ENCODE data around the gene PTPRN2. TPM values are rescaled to one million over a fixed set of nuclear protein-coding genes. Genes with fewer than 3 reads are reported as not detected.

The PTPRN2 gene
- total and polyA plus RNA-seq, 2 of the 13 experiments (the other 11 are each of a cell fraction or from before 2014, with no cell fraction given), result 2.5 to 24.2 TPM

DNA sequence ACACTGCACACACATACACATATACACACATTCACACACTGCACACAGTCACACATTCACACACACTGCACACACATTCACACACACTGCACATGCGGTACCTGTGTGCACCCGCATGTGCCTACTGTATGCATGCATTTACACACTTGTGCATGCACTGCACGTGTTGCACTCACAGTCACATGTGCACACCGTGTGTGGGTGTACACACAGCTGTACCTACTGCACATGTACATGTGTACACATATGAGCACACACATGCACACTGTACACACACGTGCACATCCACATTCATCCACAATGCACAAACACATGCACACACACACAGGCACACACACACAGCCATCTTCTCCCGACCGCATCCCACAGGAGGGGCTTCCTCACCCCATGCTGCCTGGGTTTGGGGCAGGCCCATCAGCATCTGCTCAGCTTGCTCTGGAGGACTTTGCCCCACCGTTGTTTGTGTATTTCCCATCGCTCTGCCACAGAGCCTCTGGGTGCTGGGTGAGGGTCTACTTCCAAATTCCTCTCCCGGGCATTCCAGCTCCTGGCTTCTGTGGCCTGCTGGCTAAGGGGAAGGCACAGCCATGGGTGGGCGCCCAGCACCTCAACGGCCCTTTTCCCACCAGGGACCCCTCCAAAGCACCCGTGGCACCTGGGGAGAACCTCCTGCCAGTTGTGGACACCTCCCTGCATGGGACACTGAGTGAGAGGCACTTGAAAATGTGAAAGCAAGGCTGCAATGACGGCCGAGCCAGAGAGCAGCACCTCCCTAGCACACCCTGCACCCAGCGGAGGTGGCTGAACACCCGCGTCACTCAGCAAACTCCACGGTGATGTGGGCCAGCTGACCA lies 324.3 kb downstream of the PTPRN2 start (continued):
- no peak for TF ChIP-seq ZNF800 (CRISPR knock-in tag; IDR thresholded peaks at IDR 0.05)
- TF ChIP-seq IKZF1 (IDR thresholded peaks at IDR 0.05), result no peak
- TF ChIP-seq ZNF263 (CRISPR knock-in tag; IDR thresholded peaks at IDR 0.05), result no peak
- TF ChIP-seq CBFB (CRISPR knock-in tag; IDR thresholded peaks at IDR 0.05), result no peak
- TF ChIP-seq, protein P1, sequence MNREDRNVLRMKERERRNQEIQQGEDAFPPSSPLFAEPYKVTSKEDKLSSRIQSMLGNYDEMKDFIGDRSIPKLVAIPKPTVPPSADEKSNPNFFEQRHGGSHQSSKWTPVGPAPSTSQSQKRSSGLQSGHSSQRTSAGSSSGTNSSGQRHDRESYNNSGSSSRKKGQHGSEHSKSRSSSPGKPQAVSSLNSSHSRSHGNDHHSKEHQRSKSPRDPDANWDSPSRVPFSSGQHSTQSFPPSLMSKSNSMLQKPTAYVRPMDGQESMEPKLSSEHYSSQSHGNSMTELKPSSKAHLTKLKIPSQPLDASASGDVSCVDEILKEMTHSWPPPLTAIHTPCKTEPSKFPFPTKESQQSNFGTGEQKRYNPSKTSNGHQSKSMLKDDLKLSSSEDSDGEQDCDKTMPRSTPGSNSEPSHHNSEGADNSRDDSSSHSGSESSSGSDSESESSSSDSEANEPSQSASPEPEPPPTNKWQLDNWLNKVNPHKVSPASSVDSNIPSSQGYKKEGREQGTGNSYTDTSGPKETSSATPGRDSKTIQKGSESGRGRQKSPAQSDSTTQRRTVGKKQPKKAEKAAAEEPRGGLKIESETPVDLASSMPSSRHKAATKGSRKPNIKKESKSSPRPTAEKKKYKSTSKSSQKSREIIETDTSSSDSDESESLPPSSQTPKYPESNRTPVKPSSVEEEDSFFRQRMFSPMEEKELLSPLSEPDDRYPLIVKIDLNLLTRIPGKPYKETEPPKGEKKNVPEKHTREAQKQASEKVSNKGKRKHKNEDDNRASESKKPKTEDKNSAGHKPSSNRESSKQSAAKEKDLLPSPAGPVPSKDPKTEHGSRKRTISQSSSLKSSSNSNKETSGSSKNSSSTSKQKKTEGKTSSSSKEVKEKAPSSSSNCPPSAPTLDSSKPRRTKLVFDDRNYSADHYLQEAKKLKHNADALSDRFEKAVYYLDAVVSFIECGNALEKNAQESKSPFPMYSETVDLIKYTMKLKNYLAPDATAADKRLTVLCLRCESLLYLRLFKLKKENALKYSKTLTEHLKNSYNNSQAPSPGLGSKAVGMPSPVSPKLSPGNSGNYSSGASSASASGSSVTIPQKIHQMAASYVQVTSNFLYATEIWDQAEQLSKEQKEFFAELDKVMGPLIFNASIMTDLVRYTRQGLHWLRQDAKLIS (CRISPR knock-in tag; IDR thresholded peaks at IDR 0.05), result no peak
- no peak for TF ChIP-seq RAD51 (IDR thresholded peaks at IDR 0.05; ENCODE audit: borderline replicate concordance)
- TF ChIP-seq HINFP (CRISPR knock-in tag; IDR thresholded peaks at IDR 0.05; ENCODE audit: low read depth), result no peak; the same call in 1 of the 2 replicates
- no peak for TF ChIP-seq WIZ (CRISPR knock-in tag; IDR thresholded peaks at IDR 0.05)
- no peak for TF ChIP-seq ZEB1 (IDR thresholded peaks at IDR 0.05; ENCODE audit: insufficient replicate concordance, low read depth)
- no peak for TF ChIP-seq THAP11 (CRISPR knock-in tag; IDR thresholded peaks at IDR 0.05)
- no peak for TF ChIP-seq ELF4 (CRISPR knock-in tag; IDR thresholded peaks at IDR 0.05; ENCODE audit: borderline replicate concordance)
- no peak for TF ChIP-seq IRF2 (CRISPR knock-in tag; IDR thresholded peaks at IDR 0.05)
- TF ChIP-seq GABPA (IDR thresholded peaks at IDR 0.05; ENCODE audit: low read depth, low read length), result no peak
- TF ChIP-seq GABPA (CRISPR knock-in tag; IDR thresholded peaks at IDR 0.05; ENCODE audit: low read depth), result no peak
- TF ChIP-seq, protein P2, sequence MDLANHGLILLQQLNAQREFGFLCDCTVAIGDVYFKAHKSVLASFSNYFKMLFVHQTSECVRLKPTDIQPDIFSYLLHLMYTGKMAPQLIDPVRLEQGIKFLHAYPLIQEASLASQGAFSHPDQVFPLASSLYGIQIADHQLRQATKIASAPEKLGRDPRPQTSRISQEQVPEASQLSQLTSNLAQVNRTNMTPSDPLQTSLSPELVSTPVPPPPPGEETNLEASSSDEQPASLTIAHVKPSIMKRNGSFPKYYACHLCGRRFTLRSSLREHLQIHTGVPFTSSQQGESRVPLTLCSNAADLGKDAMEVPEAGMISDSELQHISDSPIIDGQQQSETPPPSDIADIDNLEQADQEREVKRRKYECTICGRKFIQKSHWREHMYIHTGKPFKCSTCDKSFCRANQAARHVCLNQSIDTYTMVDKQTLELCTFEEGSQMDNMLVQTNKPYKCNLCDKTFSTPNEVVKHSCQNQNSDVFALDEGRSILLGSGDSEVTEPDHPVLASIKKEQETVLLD (CRISPR knock-in tag; IDR thresholded peaks at IDR 0.05; ENCODE audit: low read depth), result 0 out of 2 replicates have a peak, but pooled peaks have one; percentile 44
- no peak for TF ChIP-seq KDM5A (IDR thresholded peaks at IDR 0.05; ENCODE audit: borderline replicate concordance, low read length)
- no peak for TF ChIP-seq CENPT (CRISPR knock-in tag; IDR thresholded peaks at IDR 0.05; ENCODE audit: low read depth)
- no peak for TF ChIP-seq SIN3B (IDR thresholded peaks at IDR 0.05; ENCODE audit: low read length)
- peak; percentile 76; the same call in 1 of the 2 replicates for TF ChIP-seq ZNF780A (CRISPR knock-in tag; IDR thresholded peaks at IDR 0.05)
- 0 out of 2 replicates have a peak, but pooled peaks have one; percentile 12 for TF ChIP-seq BRD4 (CRISPR knock-in tag; IDR thresholded peaks at IDR 0.05)
- TF ChIP-seq RORA (CRISPR knock-in tag; IDR thresholded peaks at IDR 0.05), result no peak
